Activated CD8-positive, alpha-beta memory T cell treated with anti-CD3 and anti-CD28 coated beads for 24 hours (primary cell): ENCODE data around the gene PLPP3.

Source experiments
- DNase-seq: peaks from one replicate; pipeline ENCODE4 v3.0.0-alpha.2; 2020

Gene PLPP3

DNA sequence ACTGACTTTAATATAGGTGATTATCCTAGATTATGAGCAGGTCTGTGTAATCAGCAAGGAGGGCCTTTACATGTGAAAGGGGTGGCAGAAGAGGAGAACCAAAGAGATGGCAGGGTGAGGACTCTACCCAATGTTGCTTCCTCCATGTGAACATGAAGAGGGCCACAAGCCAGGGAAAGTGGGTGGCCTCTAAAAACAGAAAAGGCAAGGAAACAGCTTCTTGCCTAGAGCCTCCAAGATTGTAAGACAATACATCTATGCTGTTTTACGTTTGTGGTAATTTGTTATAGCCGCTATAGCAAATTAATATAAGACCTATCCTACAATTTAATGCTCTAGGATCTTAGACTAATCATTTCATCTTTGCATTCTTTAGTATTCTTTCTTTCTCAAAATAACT, 85.5 kb downstream of the PLPP3 start:
- no peak for DNase-seq

DNA sequence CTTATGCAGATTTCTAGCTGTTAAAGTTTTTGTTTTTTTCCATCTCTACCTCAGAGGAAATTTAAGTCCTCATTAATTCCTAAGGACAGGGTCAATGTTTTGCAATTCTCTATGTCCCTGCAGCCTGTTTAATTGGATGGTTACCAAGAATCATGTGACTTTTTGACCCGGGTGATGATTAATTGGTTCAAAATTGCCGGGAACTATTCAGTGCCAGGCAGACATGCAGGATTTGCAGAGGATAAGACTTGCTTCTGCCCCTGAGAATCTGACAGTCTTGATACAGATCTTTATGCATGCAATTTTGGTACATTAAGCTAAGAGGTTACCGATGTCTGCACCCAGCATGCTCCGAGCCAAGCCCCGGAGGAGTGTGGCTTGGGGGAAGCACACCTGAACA, 87.9 kb downstream of the PLPP3 start:
- DNase-seq, result no peak

DNA sequence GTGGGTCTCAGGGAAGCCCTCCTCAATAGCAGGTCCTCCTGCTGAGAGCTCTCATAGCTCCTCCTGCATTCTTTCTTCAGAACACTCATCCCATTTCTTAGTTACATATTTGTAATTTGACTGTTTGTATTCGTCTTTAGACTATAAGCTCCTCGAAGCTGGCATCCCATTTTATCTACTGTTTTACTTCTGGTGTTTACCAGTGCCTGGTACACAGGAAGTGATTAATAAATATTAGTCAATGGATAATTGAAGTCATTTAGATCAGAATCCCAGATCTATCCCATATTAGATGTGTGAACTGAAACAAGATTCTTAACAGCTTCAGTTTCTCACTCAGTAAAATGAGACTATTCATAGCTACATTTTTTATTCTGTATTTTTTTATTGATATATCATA, 88.7 kb downstream of the PLPP3 start:
- DNase-seq, result no peak

DNA sequence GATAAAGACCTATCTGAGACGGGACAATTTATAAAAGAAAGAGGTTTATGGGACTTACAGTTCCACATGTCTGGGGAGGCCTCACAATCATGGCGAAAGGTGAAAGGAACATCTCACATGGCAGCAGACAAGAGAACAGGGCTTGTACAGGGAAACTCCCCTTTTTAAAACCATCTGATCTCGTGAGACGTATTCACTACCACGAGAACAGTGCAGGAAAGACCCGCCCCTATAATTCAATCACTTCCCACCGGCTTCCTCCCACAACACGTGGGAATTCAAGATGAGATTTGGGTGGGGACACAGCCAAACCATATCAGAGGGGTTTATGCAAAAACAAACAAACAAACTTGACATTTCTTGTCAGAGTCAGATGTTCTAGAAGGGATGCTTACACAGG, 89.7 kb downstream of the PLPP3 start:
- no peak for DNase-seq

DNA sequence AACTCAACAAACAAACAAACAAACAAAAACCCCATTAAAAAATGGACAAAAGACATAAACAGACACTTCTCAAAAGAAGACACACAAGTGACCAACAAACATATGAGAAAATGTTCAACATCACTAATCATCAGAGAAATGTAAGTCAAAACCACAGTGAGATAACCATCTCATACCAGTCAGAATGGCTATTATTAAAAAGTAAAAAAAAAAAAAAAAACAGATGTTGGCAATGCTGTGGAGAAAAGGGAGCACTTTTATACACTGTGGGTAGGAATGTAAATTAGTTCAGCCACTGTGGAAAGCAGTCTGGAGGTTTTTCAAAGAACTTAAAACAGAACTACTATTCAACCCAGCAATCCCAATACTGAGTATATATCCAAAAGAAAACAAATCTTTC, 94.7 kb downstream of the PLPP3 start:
- DNase-seq, result no peak

- no peak for DNase-seq
These were observed 96.3 kb downstream of the PLPP3 start for GRCh38 chr1:56483104-56483503.

DNA sequence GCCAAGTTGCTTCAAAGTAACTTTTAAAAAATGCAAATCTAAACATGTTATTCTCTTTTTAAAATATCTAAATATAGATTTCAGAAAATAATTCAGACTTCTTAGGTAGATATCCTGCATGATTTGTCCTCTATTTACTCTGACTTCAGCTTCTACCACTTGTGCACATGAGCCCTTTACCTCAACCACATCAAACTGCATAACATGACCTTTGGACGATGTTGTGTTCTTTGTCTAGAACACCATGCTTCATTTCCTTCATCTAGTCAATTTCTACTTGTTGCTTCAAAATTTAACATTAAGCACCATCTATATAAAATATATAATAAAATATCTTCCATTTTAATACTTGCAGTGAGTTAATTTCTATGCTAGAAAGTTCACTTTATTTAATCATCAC, 96.9 kb downstream of the PLPP3 start:
- DNase-seq, result no peak

DNA sequence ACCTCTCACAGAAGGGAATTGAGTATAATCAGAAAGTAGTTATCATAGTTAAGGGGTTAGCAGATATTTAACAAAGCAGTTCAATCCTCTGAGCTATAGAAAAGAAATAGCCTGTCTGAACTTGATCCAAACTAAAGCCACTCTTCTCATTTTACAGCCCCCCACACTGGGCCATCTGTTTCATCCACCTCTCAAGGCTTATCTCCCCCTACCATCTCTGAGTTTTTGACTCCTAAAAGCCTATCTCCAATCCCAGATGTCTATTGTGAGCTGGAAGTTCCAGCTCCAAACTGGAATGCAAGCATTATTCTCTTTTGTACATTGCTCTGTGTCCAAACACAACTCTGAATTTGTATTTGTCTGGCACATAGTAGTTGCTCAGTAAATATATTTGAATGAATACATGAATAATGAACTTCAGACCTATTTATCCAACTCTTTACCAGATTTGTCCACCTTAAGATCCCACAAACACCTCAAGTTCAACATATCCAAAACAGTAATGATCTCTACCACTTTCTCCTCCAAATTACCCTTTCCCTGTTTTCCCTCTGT, 98.1 kb downstream of the PLPP3 start:
- no peak for DNase-seq

- DNase-seq, result no peak
These were observed 100.6 kb downstream of the PLPP3 start for GRCh38 chr1:56478734-56479133.

DNA sequence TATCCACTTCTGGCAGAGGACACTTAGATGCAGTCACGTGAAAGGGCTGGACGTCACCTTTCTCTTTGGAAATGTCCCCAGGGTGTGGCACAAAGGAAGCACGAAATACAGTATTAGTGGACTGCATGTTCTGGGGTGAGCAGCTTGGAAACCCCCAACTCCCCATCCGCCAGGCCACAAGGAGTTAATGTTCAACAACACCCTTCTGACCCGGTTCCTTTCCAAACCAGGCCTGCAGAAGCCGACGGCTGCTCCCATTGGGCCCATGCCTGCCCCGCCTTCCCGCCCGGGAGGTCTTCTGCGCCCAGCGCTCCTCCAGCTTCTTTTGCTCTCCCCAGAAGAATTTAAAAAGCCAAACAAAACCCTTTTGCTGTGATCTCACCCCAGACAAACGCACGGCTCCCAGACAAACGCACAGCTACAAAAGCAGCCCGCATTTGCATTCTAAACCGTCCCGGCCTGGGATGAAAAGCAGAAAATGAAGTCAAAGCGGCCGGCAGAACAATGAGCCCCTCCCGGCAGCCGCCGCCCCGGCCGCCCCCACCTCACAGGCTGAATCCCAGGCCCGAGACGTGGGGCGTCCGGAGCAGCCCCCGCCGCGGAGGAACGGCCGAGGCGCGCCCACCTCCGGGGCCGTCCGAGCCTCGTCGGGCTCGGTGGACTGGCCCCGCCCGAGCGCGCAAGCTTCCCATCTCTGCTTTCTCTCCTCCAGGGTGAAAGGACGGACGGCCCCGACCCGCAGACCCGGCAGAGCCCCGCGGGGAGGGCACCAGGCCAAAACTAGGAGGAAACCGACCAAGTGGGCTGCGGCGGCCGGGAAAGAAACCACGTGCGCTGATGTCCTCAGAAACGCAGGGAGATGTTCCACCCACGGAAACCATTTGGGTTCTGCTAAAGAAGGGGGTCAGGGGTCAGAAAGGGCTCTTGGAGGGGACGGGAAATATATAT, 101.9 kb downstream of the PLPP3 start:
- DNase-seq, result no peak

- no peak for DNase-seq
These were observed 105.6 kb downstream of the PLPP3 start for GRCh38 chr1:56473582-56474270.

DNA sequence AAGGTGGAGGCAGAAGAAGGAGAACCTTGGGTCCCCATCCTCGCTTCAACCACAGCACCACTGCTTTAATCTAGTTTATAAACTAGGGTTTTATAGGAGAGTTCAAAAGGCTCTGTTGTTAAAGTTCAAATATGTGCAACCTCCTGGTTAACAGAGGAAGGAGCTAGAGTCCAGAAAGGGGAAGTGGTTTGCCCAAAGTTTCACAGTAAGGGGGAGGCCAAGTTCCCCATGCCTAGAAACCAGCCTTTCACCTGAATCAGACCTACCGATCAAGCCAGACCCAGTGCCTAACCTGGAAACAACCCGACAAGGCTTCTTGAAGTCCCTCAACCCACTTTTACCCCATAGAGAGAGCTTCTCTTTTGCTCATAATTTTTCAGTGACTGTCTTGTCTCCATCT, 106.5 kb downstream of the PLPP3 start:
- DNase-seq, result no peak

DNA sequence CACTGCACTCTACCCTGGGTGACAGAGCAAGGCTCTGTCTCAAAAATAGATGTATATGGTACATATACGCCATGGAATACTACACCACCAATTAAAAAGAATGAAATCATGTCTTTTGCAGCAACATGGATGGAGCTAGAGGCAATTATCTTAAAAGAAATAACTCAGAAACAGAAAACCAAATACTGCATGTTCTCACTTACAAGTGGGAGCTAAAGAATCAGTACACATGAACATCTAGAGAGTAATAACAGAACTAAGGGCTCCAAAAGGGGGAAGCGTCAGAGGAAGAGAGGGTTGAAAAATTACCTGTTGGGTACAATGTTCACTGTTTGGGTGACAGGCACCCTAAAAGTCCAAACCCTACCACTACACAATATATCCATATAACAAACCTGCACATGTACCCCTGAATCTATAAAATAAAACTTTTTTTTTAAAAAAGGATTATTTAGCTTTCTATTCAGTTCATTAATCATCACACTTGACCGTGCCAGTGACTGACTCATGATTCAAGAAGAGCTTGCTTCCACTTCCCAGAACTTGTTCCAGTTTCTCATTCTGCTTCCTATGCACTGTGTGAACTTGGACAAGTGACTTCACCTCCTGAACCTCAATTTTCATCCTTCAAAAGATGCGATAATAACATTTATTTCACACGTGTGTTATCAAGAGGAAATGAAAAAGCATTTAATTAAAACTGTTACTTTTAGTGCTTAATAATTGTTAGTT, 109.6 kb downstream of the PLPP3 start:
- DNase-seq, result no peak

GRCh38 chr1:56468518-56468917, 110.8 kb downstream of the PLPP3 start:
- DNase-seq, result no peak

DNA sequence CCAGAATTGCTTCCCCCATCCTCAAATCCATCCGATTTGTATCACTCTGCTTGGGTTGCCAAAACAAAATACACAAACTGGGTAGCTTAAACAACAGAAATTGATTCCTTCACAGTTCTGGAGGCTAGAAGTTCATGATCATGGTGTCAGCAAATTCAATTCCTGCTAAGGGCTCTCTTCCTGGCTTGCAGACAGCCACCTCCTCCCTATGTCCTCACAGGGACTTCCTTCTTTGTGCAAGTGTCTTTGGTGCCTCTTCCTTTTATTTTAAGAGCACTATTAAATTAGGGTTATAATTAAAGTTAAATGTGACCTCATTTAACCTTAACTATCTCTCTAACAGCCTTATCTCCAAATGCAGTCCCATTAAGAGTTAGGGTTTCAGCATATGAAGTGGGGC, 112.8 kb downstream of the PLPP3 start:
- no peak for DNase-seq

DNA sequence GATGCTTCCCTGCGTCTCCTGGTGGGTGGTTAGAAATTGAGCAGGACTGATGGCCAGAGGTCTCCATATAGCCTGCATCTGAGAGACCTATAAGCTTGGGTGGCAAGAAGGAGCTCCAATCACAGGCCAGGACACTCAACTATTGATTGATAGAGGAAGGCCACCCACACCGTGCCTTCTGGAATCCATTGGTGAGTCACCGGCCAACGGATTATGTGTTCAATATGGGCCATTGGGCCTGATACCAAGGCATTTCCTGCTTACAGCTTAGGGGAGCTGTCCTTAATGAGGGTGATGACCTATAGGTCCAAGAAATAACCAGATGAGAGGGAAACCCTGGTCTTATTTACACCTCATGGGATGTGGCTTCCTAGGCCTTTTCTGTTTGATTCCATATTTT, 115.1 kb downstream of the PLPP3 start:
- no peak for DNase-seq

DNA sequence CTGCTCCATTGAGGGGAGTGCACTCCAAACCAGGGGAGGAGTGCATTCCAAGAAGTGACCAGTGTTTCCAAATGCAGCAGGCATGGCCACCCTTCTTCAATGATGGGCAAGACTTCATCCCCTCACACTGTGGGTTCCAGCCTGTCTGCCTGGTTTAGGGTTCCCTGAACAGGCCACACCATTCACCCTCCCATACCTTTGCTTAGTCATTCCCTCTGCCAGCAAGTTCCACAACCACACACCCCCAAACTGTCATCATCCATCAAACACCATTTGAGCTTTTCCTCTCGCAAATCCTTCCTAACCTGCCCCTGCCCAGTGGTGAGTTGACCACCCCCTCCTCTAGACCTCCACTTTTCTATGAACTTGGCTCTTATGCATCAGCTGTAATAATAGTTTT, 116.0 kb downstream of the PLPP3 start:
- no peak for DNase-seq

GRCh38 chr1:56462209-56462608, 117.2 kb downstream of the PLPP3 start:
- no peak for DNase-seq

- DNase-seq, result no peak
These were observed 117.9 kb downstream of the PLPP3 start for GRCh38 chr1:56461158-56462127.

DNA sequence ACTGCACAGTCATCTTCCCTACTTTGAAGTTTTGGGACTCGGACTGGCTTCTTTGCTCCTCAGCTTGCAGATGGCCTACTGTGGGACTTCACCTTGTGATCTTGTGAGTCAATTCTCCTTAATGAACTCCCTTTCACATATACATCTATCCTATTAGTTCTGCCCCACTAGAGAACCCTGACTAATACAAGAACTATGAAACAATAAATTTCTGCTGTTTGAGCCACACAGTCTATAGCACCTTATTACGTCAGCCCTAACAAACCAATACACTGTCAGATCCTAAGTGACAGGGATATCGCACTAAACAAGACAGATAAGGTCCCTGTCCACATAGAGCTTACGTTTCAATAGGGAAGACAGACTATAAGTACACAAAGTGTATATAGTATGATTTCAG, 120.1 kb downstream of the PLPP3 start:
- no peak for DNase-seq

DNA sequence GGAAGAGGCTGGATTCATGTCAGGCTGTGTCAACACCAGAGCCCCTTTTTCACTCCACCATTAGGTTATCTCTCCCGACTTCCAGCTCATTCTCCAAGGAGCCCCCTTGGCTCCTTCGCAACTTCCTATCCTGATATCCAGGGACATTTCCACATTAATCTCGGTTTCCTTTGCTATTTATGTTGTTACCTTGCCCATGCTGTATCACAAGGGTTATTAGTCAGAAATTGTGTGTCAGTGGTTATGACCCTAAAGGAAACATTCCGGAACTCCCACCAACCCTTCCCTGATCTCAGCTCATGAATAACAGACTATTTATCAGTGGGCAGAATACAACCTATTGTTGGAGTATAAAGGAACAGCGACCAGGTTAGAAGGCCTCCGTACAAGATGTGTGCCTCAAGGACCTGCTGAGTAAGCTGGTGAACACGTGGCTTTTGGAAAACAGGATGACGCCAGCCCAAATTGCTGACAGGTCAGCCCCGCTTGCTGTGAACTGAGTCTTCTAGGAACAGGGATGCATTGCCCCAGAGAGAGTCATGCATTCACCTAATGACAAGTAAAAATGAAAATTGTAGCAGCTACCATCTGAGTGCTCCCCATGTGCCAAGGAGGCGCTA, 121.5 kb downstream of the PLPP3 start:
- DNase-seq, result no peak
